Upper lobe of right lung (tissue), 1 donor: ENCODE results near the gene LYZL2. TPM values are rescaled to one million over a fixed set of nuclear protein-coding genes. Genes with fewer than 3 reads are reported as not detected.
"Not testable (repeated sequence)": the region's sequence is repeated elsewhere in the genome, so short reads cannot be mapped to it uniquely, and the experiment has no call there.

ENCODE experiments used
- ATAC-seq: fragments of 200-7000 bp; cut with Tn5 transposase; one replicate; pipeline ENCODE4 v1.9.1; 2020; ENCODE audit warnings: mild to moderate bottlenecking, moderate library complexity
- DNase-seq: peaks from one replicate; pipeline ENCODE4 v3.0.0-alpha.2; 2020
- H3K27ac ChIP-seq: fragments of 200-600 bp; one replicate; pipeline ENCODE4 v1.8.0; 2022
- H3K27me3 ChIP-seq: fragments of 200-600 bp; one replicate; pipeline ENCODE4 v1.8.0; 2022; ENCODE audit warnings: mild to moderate bottlenecking
- H3K36me3 ChIP-seq: fragments of 200-600 bp; one replicate; pipeline ENCODE4 v1.8.0; 2022
- H3K4me1 ChIP-seq: fragments of 200-600 bp; one replicate; pipeline ENCODE4 v1.8.0; 2022
- H3K4me3 ChIP-seq: fragments of 200-600 bp; one replicate; pipeline ENCODE4 v1.8.0; 2022; ENCODE audit warnings: mild to moderate bottlenecking
- H3K9me3 ChIP-seq: fragments of 200-600 bp; one replicate; pipeline ENCODE4 v1.8.0; 2022
- intact Hi-C: fragments of 100-400 bp; cut with DNase I; formaldehyde crosslinking; loops from one replicate; pipeline ENCODE4 v1.11.0; 2022
- total RNA-seq: library from RNA; stranded (reverse); fragmentation: NEBNext Ultra II Directional; extraction: Animal tissue kit (Norgen Biotek cat#: 25700); gene quantifications from one replicate; pipeline ENCODE4 v1.2.1, GENCODE V29; 2021
- TF ChIP-seq, protein P1 (sequence below): fragments of 200-600 bp; IDR thresholded peaks from one replicate; pipeline ENCODE4 v1.8.0; 2022; ENCODE audit warnings: antibody characterized with exemption
- donor health status: DM: no; HTN: yes; CAD: no; lungs with severe emphysema.

LYZL2 gene
- total RNA-seq, 1 donor from 2014 or later: not detected

- TF ChIP-seq, protein P1, sequence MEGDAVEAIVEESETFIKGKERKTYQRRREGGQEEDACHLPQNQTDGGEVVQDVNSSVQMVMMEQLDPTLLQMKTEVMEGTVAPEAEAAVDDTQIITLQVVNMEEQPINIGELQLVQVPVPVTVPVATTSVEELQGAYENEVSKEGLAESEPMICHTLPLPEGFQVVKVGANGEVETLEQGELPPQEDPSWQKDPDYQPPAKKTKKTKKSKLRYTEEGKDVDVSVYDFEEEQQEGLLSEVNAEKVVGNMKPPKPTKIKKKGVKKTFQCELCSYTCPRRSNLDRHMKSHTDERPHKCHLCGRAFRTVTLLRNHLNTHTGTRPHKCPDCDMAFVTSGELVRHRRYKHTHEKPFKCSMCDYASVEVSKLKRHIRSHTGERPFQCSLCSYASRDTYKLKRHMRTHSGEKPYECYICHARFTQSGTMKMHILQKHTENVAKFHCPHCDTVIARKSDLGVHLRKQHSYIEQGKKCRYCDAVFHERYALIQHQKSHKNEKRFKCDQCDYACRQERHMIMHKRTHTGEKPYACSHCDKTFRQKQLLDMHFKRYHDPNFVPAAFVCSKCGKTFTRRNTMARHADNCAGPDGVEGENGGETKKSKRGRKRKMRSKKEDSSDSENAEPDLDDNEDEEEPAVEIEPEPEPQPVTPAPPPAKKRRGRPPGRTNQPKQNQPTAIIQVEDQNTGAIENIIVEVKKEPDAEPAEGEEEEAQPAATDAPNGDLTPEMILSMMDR: peak; percentile 81
- ATAC-seq (peak; percentile 82), DNase-seq (no peak)
- Histone ChIP-seq H3K36me3 (no peaks in the 10 kb centered on the region), H3K27ac (no peak overlapping the region), H3K27me3 (no peaks in the 10 kb centered on the region), H3K4me3 (peak overlapping the region; percentile 28), H3K4me1 (no peaks in the 10 kb centered on the region), H3K9me3 (no peaks in the 10 kb centered on the region)
- intact Hi-C loops: no loop called here
Measured at GRCh38 chr10:30671026-30671616, 41.6 kb upstream of the LYZL2 start.

DNA sequence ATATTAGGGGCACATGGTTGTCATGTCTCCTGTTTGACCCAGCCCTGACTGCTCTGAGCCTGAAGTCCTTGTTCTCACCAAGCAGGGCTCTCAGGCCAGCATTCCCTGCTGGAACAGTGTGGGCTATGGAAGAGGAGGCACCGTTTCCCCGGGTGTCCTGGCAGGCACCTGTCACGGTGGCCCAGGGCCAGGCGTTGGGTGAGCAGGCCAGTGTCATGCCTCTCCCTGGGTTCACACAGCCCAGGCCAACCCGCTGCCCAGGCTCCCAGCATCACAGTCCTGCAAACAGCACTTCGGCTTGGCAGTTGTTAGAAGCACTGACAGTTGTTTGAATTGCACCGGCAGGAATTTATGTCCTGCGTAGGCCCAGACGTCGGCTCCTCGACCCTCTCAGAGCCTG is 38.4 kb upstream of the LYZL2 start:
- H3K9me3 ChIP-seq, H3K4me1 ChIP-seq, intact Hi-C loops, H3K27ac ChIP-seq, H3K27me3 ChIP-seq, H3K4me3 ChIP-seq, DNase-seq, H3K36me3 ChIP-seq: not testable (repeated sequence)
- ATAC-seq: peak; percentile 24

DNA sequence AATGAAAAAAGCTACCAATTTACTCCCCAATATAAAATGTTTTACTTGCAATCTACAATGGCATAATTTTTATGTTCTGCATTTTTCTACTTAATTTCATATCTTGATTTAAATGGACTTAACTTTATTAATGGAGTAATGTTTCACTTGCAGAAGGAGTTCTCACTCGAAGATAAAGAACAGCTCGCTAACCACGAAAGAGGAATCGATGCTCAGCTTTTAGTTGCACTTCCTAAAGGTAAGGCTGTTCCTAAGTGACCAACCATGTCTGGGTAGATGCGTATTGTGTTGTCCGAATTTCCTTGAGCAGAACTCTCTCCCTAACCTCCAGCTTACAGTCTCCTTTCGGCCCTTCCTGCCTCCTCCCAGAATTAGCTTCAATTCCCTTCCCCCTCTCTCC is 33.9 kb upstream of the LYZL2 start:
- H3K27me3 ChIP-seq, DNase-seq, H3K4me3 ChIP-seq, intact Hi-C loops, H3K9me3 ChIP-seq, H3K36me3 ChIP-seq, H3K4me1 ChIP-seq, H3K27ac ChIP-seq: not testable (repeated sequence)
- ATAC-seq: peak; percentile 61

DNA sequence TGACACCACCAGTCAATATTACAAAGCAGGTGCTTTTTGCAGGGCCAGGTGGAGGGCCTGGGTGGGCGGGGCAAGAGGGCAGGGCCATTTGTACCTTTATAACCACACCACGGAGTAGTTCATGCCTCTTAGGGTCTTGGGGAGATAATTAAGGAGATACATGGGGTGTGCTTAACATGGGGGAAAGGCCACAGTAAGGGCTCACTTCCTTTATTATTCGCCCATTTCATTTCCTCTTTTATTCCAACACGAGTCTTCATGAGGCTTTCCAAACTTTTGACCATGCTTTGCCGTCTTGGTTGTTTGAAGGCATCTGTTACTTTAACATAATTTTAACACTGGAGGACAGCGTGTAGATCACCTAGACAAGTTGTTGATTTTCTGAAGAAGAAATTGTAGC is 33.3 kb upstream of the LYZL2 start:
- Histone ChIP-seq H3K9me3 (no peaks in the 10 kb centered on the region), H3K27me3 (no peaks in the 10 kb centered on the region), H3K27ac (no peak overlapping the region), H3K4me1 (no peaks in the 10 kb centered on the region), H3K36me3 (no peaks in the 10 kb centered on the region), H3K4me3 (no peak overlapping the region)
- ATAC-seq (peak; percentile 70), DNase-seq (no peak)
- intact Hi-C loops: no loop called here
- TF ChIP-seq, protein P1: no peak

- intact Hi-C loops, H3K9me3 ChIP-seq, H3K4me3 ChIP-seq, H3K27ac ChIP-seq, DNase-seq, H3K4me1 ChIP-seq, H3K36me3 ChIP-seq, H3K27me3 ChIP-seq, ATAC-seq: not testable (repeated sequence)
Measured at GRCh38 chr10:30660314-30660713, 30.8 kb upstream of the LYZL2 start.

GRCh38 chr10:30656233-30656632 is 26.7 kb upstream of the LYZL2 start:
- H3K36me3 ChIP-seq: no peaks in the 10 kb centered on the region
- intact Hi-C loops: no loop called here
- ATAC-seq: no peak

GRCh38 chr10:30655001-30655400 is 25.4 kb upstream of the LYZL2 start:
- H3K9me3 ChIP-seq, H3K4me1 ChIP-seq, H3K27ac ChIP-seq, DNase-seq, H3K36me3 ChIP-seq, intact Hi-C loops, ATAC-seq, H3K27me3 ChIP-seq, H3K4me3 ChIP-seq: not testable (repeated sequence)

More at GRCh38 chr10:30656233-30656632, 26.7 kb upstream of the LYZL2 start:
- Histone ChIP-seq H3K27me3 (no peaks in the 10 kb centered on the region), H3K9me3 (no peaks in the 10 kb centered on the region), H3K4me3 (no peak overlapping the region), H3K4me1 (peaks cover 2% of the 10 kb centered on the region), H3K27ac (no peak overlapping the region)
- TF ChIP-seq, protein P1: no peak
- no peak for DNase-seq

- H3K9me3 ChIP-seq, H3K4me3 ChIP-seq, intact Hi-C loops, H3K27ac ChIP-seq, H3K27me3 ChIP-seq, H3K4me1 ChIP-seq, H3K36me3 ChIP-seq, DNase-seq: not testable (repeated sequence)
- ATAC-seq: peak; percentile 89
Measured at GRCh38 chr10:30651470-30652397, 22.2 kb upstream of the LYZL2 start.
